Astrocyte (in vitro differentiated cells and primary cell): ENCODE results near the gene SLIT3. TPM values are rescaled to one million over a fixed set of nuclear protein-coding genes. Genes with fewer than 3 reads are reported as not detected.

Source experiments
- DNase-seq: peaks from one replicate; pipeline ENCODE4 v3.0.0-alpha.2; 2010; ENCODE audit warnings: low read depth
- FAIRE-seq: peaks from 2 replicates; lab custom pipeline; 2011; peaks lifted over from hg19 to GRCh38; lab: Jason Lieb, UNC
- H2AFZ ChIP-seq: 2 replicates; pipeline ENCODE4 v1.6.0; 2012; ENCODE audit warnings: low read depth, low read length, inconsistent platforms
- H3K27ac ChIP-seq: 2 replicates; pipeline ENCODE4 v1.5.1; 2011; ENCODE audit warnings: low read depth, low read length, inconsistent platforms
- H3K27me3 ChIP-seq: 2 replicates; pipeline ENCODE4 v1.6.0; 2011; ENCODE audit warnings: low read length, inconsistent platforms; ENCODE audit not compliant: insufficient read depth
- H3K36me3 ChIP-seq: 2 replicates; pipeline ENCODE4 v1.5.1; 2011; ENCODE audit warnings: low read length, inconsistent platforms; ENCODE audit not compliant: insufficient read depth
- H3K4me1 ChIP-seq: 2 replicates; pipeline ENCODE4 v1.5.1; 2011; ENCODE audit warnings: low read length, inconsistent platforms; ENCODE audit not compliant: insufficient read depth
- H3K4me2 ChIP-seq: 2 replicates; pipeline ENCODE4 v1.6.0; 2012; ENCODE audit warnings: low read length, inconsistent platforms
- H3K4me3 ChIP-seq: 2 replicates; pipeline ENCODE4 v1.5.1; 2011; ENCODE audit warnings: low read depth, mild to moderate bottlenecking, low read length, inconsistent platforms; ENCODE audit not compliant: insufficient read depth
- H3K79me2 ChIP-seq: 2 replicates; pipeline ENCODE4 v1.6.0; 2012; ENCODE audit warnings: mild to moderate bottlenecking, low read length, inconsistent platforms; ENCODE audit not compliant: insufficient read depth
- H3K9ac ChIP-seq: 2 replicates; pipeline ENCODE4 v1.6.0; 2012; ENCODE audit warnings: mild to moderate bottlenecking, low read length, inconsistent platforms
- H3K9me3 ChIP-seq: 2 replicates; pipeline ENCODE4 v1.5.1; 2012; ENCODE audit warnings: low read depth, mild to moderate bottlenecking, low read length, inconsistent platforms; ENCODE audit not compliant: insufficient read depth
- H4K20me1 ChIP-seq: 2 replicates; pipeline ENCODE4 v1.6.0; 2012; ENCODE audit warnings: low read length, inconsistent platforms; ENCODE audit not compliant: insufficient read depth
- H3K27ac Mint-ChIP-seq: one replicate; pipeline ENCODE4 v1.8.0; 2021; ENCODE audit warnings: mild to moderate bottlenecking, mixed read lengths; ENCODE audit not compliant: unreplicated experiment
- H3K27me3 Mint-ChIP-seq: one replicate; pipeline ENCODE4 v1.8.0; 2021; ENCODE audit warnings: low read depth, mixed read lengths; ENCODE audit not compliant: unreplicated experiment
- H3K36me3 Mint-ChIP-seq: one replicate; pipeline ENCODE4 v1.8.0; 2021; ENCODE audit warnings: low read depth, mixed read lengths; ENCODE audit not compliant: unreplicated experiment
- H3K4me1 Mint-ChIP-seq: one replicate; pipeline ENCODE4 v1.8.0; 2021; ENCODE audit warnings: low read depth, mixed read lengths; ENCODE audit not compliant: unreplicated experiment
- H3K4me3 Mint-ChIP-seq: one replicate; pipeline ENCODE4 v1.8.0; 2021; ENCODE audit warnings: mild to moderate bottlenecking, moderate library complexity, mixed read lengths; ENCODE audit not compliant: unreplicated experiment
- H3K9me3 Mint-ChIP-seq: one replicate; pipeline ENCODE4 v1.8.0; 2021; ENCODE audit warnings: mild to moderate bottlenecking, mixed read lengths; ENCODE audit not compliant: unreplicated experiment
- EZH2 ChIP-seq: IDR thresholded peaks from 2 replicates; pipeline ENCODE4 v1.6.1; 2012; ENCODE audit warnings: mild to moderate bottlenecking, low read length, inconsistent platforms; ENCODE audit not compliant: insufficient read depth
- total RNA-seq: library from RNA; stranded (reverse); gene quantifications from 2 replicates; pipeline ENCODE4 v1.2.1, GENCODE V29; 2021
- TF ChIP-seq, protein P1 (sequence below): IDR thresholded peaks from 2 replicates; pipeline ENCODE4 v1.5.1; 2011; ENCODE audit warnings: low read depth, mild to moderate bottlenecking, inconsistent platforms, low read length, moderate library complexity; ENCODE audit not compliant: insufficient read depth

SLIT3 gene
- total RNA-seq, 1 donor from 2014 or later: 20.7 TPM

GRCh38 chr5:169272731-169273427 is 28.1 kb downstream of the SLIT3 start:
- H3K4me2 ChIP-seq: no peak overlapping the region
- no peaks in the 10 kb centered on the region for H3K27me3 ChIP-seq
- H3K36me3 ChIP-seq: no peaks in the 10 kb centered on the region
- H3K36me3 Mint-ChIP-seq: peaks cover 6% of the 10 kb centered on the region
- H3K9me3 ChIP-seq: no peaks in the 10 kb centered on the region
- no peak overlapping the region for H3K9ac ChIP-seq
- no peak overlapping the region for H3K27ac ChIP-seq
- DNase-seq (no peak), FAIRE-seq (no peak)
- no peak for TF ChIP-seq EZH2
- TF ChIP-seq, protein P1, sequence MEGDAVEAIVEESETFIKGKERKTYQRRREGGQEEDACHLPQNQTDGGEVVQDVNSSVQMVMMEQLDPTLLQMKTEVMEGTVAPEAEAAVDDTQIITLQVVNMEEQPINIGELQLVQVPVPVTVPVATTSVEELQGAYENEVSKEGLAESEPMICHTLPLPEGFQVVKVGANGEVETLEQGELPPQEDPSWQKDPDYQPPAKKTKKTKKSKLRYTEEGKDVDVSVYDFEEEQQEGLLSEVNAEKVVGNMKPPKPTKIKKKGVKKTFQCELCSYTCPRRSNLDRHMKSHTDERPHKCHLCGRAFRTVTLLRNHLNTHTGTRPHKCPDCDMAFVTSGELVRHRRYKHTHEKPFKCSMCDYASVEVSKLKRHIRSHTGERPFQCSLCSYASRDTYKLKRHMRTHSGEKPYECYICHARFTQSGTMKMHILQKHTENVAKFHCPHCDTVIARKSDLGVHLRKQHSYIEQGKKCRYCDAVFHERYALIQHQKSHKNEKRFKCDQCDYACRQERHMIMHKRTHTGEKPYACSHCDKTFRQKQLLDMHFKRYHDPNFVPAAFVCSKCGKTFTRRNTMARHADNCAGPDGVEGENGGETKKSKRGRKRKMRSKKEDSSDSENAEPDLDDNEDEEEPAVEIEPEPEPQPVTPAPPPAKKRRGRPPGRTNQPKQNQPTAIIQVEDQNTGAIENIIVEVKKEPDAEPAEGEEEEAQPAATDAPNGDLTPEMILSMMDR: no peak
- H2AFZ ChIP-seq: no peak overlapping the region
- H3K4me3 ChIP-seq: no peak overlapping the region
- H3K27me3 Mint-ChIP-seq: no peaks in the 10 kb centered on the region
- H3K27ac Mint-ChIP-seq: no peak overlapping the region
- peaks cover 3% of the 10 kb centered on the region for H3K9me3 Mint-ChIP-seq
- no peaks in the 10 kb centered on the region for H3K4me1 ChIP-seq
- H3K4me3 Mint-ChIP-seq: no peak overlapping the region
- no peaks in the 10 kb centered on the region for H4K20me1 ChIP-seq
- no peaks in the 10 kb centered on the region for H3K4me1 Mint-ChIP-seq
- no peaks in the 10 kb centered on the region for H3K79me2 ChIP-seq

DNA sequence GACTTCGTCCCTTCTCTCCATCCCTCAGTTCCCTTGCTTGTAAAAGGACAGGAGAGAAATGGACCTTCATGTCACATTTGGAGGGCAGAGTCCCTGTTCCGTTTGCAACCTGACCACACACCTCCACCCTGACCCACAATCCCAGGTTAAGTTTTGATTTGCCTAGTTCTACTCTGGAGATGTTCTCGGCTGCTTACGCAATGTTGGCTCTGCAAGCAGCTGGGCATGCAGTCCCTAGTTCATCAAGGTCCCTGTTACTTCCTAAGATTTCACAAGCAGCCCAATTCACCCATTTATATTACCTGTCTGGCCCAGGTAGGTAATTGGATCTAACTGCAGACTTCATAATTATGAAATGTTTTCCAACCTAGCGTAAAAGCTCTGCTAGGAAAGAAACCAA is 28.8 kb downstream of the SLIT3 start:
- no peak overlapping the region for H2AFZ ChIP-seq
- H3K4me3 Mint-ChIP-seq: no peak overlapping the region
- no peaks in the 10 kb centered on the region for H3K36me3 ChIP-seq
- H3K4me1 ChIP-seq: no peaks in the 10 kb centered on the region
- no peak overlapping the region for H3K27ac Mint-ChIP-seq
- H3K9ac ChIP-seq: no peak overlapping the region
- no peaks in the 10 kb centered on the region for H3K9me3 ChIP-seq
- H3K36me3 Mint-ChIP-seq: peaks cover 6% of the 10 kb centered on the region
- no peak overlapping the region for H3K4me3 ChIP-seq
- FAIRE-seq (no peak), DNase-seq (no peak)
- H3K27me3 ChIP-seq: no peaks in the 10 kb centered on the region
- H3K4me1 Mint-ChIP-seq: no peaks in the 10 kb centered on the region
- peaks cover 3% of the 10 kb centered on the region for H3K9me3 Mint-ChIP-seq
- TF ChIP-seq, protein P1: no peak
- TF ChIP-seq EZH2: no peak
- no peak overlapping the region for H3K4me2 ChIP-seq
- no peaks in the 10 kb centered on the region for H3K79me2 ChIP-seq
- no peak overlapping the region for H3K27ac ChIP-seq
- no peaks in the 10 kb centered on the region for H4K20me1 ChIP-seq
- no peaks in the 10 kb centered on the region for H3K27me3 Mint-ChIP-seq

DNA sequence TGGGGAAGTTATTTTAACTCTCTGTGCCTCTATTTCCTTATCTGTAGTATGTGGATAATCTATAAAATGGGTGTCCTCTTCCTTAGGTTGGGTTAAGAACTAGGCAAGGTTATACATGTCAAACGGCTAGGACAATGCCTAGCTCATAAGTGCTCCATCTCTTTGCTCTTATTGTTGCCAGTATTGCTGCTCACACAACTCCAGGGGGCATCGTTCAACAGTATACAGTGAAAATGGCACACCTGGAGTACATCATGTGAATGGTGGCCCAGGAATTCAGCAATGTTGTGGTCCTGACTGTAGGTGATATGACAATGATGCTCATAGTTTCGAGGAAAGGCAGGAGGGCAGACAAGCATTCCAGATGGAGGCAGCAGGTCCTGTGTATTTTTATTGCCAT is 30.1 kb downstream of the SLIT3 start:
- Histone ChIP-seq H3K9me3 (no peaks in the 10 kb centered on the region), H3K9ac (no peak overlapping the region), H3K4me1 (no peaks in the 10 kb centered on the region), H3K79me2 (no peaks in the 10 kb centered on the region), H3K4me2 (no peak overlapping the region), H3K4me3 (no peak overlapping the region), H3K36me3 (no peaks in the 10 kb centered on the region), H4K20me1 (no peaks in the 10 kb centered on the region), H3K27me3 (no peaks in the 10 kb centered on the region), H2AFZ (no peak overlapping the region), H3K27ac (no peak overlapping the region)
- peaks cover 3% of the 10 kb centered on the region for H3K9me3 Mint-ChIP-seq
- H3K4me1 Mint-ChIP-seq: no peaks in the 10 kb centered on the region
- no peak overlapping the region for H3K4me3 Mint-ChIP-seq
- FAIRE-seq (no peak), DNase-seq (no peak)
- H3K27ac Mint-ChIP-seq: no peak overlapping the region
- no peaks in the 10 kb centered on the region for H3K27me3 Mint-ChIP-seq
- no peak for TF ChIP-seq EZH2
- TF ChIP-seq, protein P1: no peak
- H3K36me3 Mint-ChIP-seq: peaks cover 4% of the 10 kb centered on the region
